ENCODE results near the gene MRPL27. TPM values are rescaled to one million over a fixed set of nuclear protein-coding genes. Genes with fewer than 3 reads are reported as not detected.

The MRPL27 gene
- polyA plus RNA-seq, 1 donor from 2014 or later: 118 TPM

- Histone ChIP-seq H4K20me1 (ENCODE audit: insufficient read depth) (no peaks in the 10 kb centered on the region), H3K27me3 (ENCODE audit: insufficient read depth, low read depth, low read length) (no peaks in the 10 kb centered on the region), H3K4me2 (ENCODE audit: low read length) (no peak overlapping the region), H3K9me2 (ENCODE audit: insufficient read depth, low read length) (no peaks in the 10 kb centered on the region), H3K79me2 (replicated peaks; ENCODE audit: insufficient read depth, low read length) (peaks cover 17% of the 10 kb centered on the region), H3K9ac (ENCODE audit: low read length) (no peak overlapping the region), H3K27ac (ENCODE audit: low read length) (no peak overlapping the region), H3K36me3 (ENCODE audit: insufficient read depth, low read length) (no peaks in the 10 kb centered on the region), H3K4me3 (ENCODE audit: low read length) (no peak overlapping the region), H3K9me3 (ENCODE audit: low read length) (no peaks in the 10 kb centered on the region), H2AFZ (ENCODE audit: low read depth, low read length) (no peak overlapping the region), H3F3A (ENCODE audit: insufficient read depth, low read length, poor library complexity, severe bottlenecking) (no peaks in the 10 kb centered on the region)
- TF ChIP-seq POLR2AphosphoS5 (IDR thresholded peaks at IDR 0.05) (no peak), TAF1 (IDR thresholded peaks at IDR 0.05; ENCODE audit: low read depth) (no peak), SMC3 (conservative IDR thresholded peaks at IDR 0.05; ENCODE audit: poor library complexity) (no peak), EZH2 (IDR thresholded peaks at IDR 0.05; ENCODE audit: borderline replicate concordance, insufficient read depth, low read length, poor library complexity, severe bottlenecking) (no peak), RAD21 (conservative IDR thresholded peaks at IDR 0.05) (no peak)
Measured at GRCh38 chr17:50375858-50376538, 3.0 kb upstream of the MRPL27 start.

- no peak overlapping the region for H2AFZ ChIP-seq (ENCODE audit: low read depth, low read length)
Measured at GRCh38 chr17:50373705-50374104, 721 bp upstream of the MRPL27 start.

GRCh38 chr17:50372222-50372757, 694 bp downstream of the MRPL27 start:
- Histone ChIP-seq H3K9ac (ENCODE audit: low read length) (peak overlapping the region; percentile 89), H3K4me2 (ENCODE audit: low read length) (peak overlapping the region; percentile 82), H3K4me3 (ENCODE audit: low read length) (peak overlapping the region; percentile 76), H3K36me3 (ENCODE audit: insufficient read depth, low read length) (no peaks in the 10 kb centered on the region), H3K79me2 (replicated peaks; ENCODE audit: insufficient read depth, low read length) (peaks cover 17% of the 10 kb centered on the region), H3K27me3 (ENCODE audit: insufficient read depth, low read depth, low read length) (no peaks in the 10 kb centered on the region), H3K9me3 (ENCODE audit: low read length) (no peaks in the 10 kb centered on the region), H3K9me2 (ENCODE audit: insufficient read depth, low read length) (no peaks in the 10 kb centered on the region), H4K20me1 (ENCODE audit: insufficient read depth) (no peaks in the 10 kb centered on the region), H2AFZ (ENCODE audit: low read depth, low read length) (peak overlapping the region; percentile 62), H3K27ac (ENCODE audit: low read length) (peak overlapping the region; percentile 93), H3F3A (ENCODE audit: insufficient read depth, low read length, poor library complexity, severe bottlenecking) (no peaks in the 10 kb centered on the region)
- TF ChIP-seq SMC3 (conservative IDR thresholded peaks at IDR 0.05; ENCODE audit: poor library complexity) (no peak), CTCF (IDR thresholded peaks at IDR 0.05; ENCODE audit: poor library complexity, severe bottlenecking) (no peak), TAF1 (IDR thresholded peaks at IDR 0.05; ENCODE audit: low read depth) (no peak), EP300 (conservative IDR thresholded peaks at IDR 0.05; ENCODE audit: poor library complexity, severe bottlenecking) (no peak), REST (IDR thresholded peaks at IDR 0.05; ENCODE audit: borderline replicate concordance) (no peak), RAD21 (conservative IDR thresholded peaks at IDR 0.05) (no peak), POLR2AphosphoS5 (IDR thresholded peaks at IDR 0.05) (no peak), EZH2 (IDR thresholded peaks at IDR 0.05; ENCODE audit: borderline replicate concordance, insufficient read depth, low read length, poor library complexity, severe bottlenecking) (no peak), MXI1 (conservative IDR thresholded peaks at IDR 0.05; ENCODE audit: poor library complexity, severe bottlenecking) (no peak)

More at GRCh38 chr17:50373705-50374104, 721 bp upstream of the MRPL27 start:
- TF ChIP-seq CTCF (IDR thresholded peaks at IDR 0.05; ENCODE audit: poor library complexity, severe bottlenecking): no peak
- no peak for TF ChIP-seq EP300 (conservative IDR thresholded peaks at IDR 0.05; ENCODE audit: poor library complexity, severe bottlenecking)
- TF ChIP-seq RAD21 (conservative IDR thresholded peaks at IDR 0.05): no peak
- TF ChIP-seq EZH2 (IDR thresholded peaks at IDR 0.05; ENCODE audit: borderline replicate concordance, insufficient read depth, low read length, poor library complexity, severe bottlenecking): no peak
- Histone ChIP-seq H3K27me3 (ENCODE audit: insufficient read depth, low read depth, low read length) (no peaks in the 10 kb centered on the region), H3K27ac (ENCODE audit: low read length) (no peak overlapping the region), H3K4me2 (ENCODE audit: low read length) (no peak overlapping the region), H3K9ac (ENCODE audit: low read length) (no peak overlapping the region), H3K36me3 (ENCODE audit: insufficient read depth, low read length) (no peaks in the 10 kb centered on the region), H3K4me3 (ENCODE audit: low read length) (peak overlapping the region; percentile 76), H3K9me2 (ENCODE audit: insufficient read depth, low read length) (no peaks in the 10 kb centered on the region), H3K79me2 (replicated peaks; ENCODE audit: insufficient read depth, low read length) (peaks cover 17% of the 10 kb centered on the region), H3K9me3 (ENCODE audit: low read length) (no peaks in the 10 kb centered on the region), H3F3A (ENCODE audit: insufficient read depth, low read length, poor library complexity, severe bottlenecking) (no peaks in the 10 kb centered on the region), H4K20me1 (ENCODE audit: insufficient read depth) (no peaks in the 10 kb centered on the region)
